Effector memory CD4-positive, alpha-beta T cell (primary cell): ENCODE results near the gene PARP12.

ENCODE experiments used
- DNase-seq, 3 donors: peaks; one replicate each; pipeline ENCODE4 v3.0.0-alpha.2; 2020
- H3K27ac ChIP-seq: 2 replicates; pipeline ENCODE4 v1.7.0; 2013; ENCODE audit warnings: mild to moderate bottlenecking, low read length, moderate library complexity; ENCODE audit not compliant: insufficient read depth, poor library complexity, severe bottlenecking
- H3K27me3 ChIP-seq: replicated peaks from 2 replicates; pipeline ENCODE4 v1.7.0; 2013; ENCODE audit warnings: mild to moderate bottlenecking, low read length; ENCODE audit not compliant: insufficient read depth, control insufficient read depth, poor library complexity, severe bottlenecking
- H3K36me3 ChIP-seq: 2 replicates; pipeline ENCODE4 v1.7.0; 2013; ENCODE audit warnings: mild to moderate bottlenecking, low read length, moderate library complexity; ENCODE audit not compliant: control insufficient read depth, insufficient read depth
- H3K4me1 ChIP-seq: 2 replicates; pipeline ENCODE4 v1.7.0; 2013; ENCODE audit warnings: low read length, mild to moderate bottlenecking; ENCODE audit not compliant: control insufficient read depth, insufficient read depth, poor library complexity, severe bottlenecking
- H3K4me3 ChIP-seq: 2 replicates; pipeline ENCODE4 v1.7.0; 2013; ENCODE audit warnings: low read length, low read depth, mild to moderate bottlenecking; ENCODE audit not compliant: insufficient read depth, poor library complexity, severe bottlenecking
- H3K9me3 ChIP-seq: 2 replicates; pipeline ENCODE4 v1.7.0; 2013; ENCODE audit warnings: mild to moderate bottlenecking, low read length, moderate library complexity; ENCODE audit not compliant: control insufficient read depth

The PARP12 gene

DNA sequence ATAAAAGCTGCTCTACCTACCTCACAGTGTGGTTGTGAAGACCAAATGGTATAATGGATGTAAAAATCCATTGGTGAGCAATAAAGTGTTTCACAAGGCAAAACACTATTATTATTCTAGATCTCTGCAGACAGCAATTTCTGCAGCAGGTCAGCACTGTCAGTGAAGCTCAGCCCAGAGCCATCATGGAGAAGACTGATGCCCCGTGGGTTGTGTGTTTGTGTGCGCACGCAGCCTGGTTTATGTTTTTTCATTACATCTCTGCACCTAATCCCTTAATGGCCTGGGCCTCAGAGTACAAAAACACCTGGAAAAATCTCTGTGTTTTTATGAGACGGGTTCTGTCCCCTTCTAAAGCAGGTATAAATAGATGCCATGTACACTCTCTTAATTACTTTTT is 64.2 kb downstream of the PARP12 start:
- no peak overlapping the region for H3K27ac ChIP-seq
- H3K4me1 ChIP-seq, result no peaks in the 10 kb centered on the region
- no peaks in the 10 kb centered on the region for H3K36me3 ChIP-seq
- no peak overlapping the region for H3K4me3 ChIP-seq
- H3K27me3 ChIP-seq, result no peaks in the 10 kb centered on the region
- no peak for DNase-seq
- no peaks in the 10 kb centered on the region for H3K9me3 ChIP-seq

DNA sequence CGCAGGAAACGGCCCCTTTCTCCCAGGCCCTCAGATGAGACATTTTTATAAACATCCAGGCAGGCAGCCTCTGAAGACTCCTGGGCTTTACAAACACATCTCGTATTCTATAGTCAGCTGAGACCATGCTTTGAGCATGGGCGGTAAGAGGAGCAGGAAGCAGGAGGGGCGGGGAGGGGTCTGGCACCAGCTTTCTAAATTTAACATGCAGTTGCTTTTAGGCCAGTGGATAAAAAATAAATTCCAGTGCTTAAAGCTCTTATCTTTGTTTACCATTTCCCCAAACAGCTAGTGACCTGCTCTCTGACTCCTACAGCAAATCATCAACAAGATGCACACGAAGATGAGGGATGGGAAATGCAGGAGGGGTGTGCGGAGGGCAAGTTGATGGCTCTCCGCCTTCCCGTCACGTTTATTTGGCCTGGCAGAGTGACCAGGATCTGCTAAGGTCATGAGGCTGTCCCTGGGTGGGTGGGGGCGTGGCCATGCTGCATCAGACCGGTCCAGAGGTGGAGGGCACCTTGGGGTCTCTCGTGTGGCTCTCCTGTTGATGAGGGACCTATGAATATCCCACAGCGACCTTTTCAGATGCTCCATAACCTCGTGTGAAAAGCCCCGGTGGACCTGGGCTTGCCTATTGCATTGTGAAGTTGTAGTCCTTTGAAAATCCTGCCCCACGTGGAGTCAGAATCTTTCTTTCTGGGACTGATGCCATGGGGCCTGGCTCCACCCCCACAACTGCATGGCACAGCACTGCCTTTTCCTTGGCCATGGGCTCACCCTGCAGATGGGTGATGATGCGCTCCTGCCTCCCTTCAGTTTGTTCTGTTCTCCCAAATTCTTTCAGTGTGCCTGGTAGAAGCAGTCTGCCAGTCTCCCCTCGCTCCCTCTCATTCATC is 67.5 kb downstream of the PARP12 start:
- Histone ChIP-seq H3K4me1 (no peaks in the 10 kb centered on the region), H3K27me3 (no peaks in the 10 kb centered on the region), H3K36me3 (no peaks in the 10 kb centered on the region), H3K9me3 (no peaks in the 10 kb centered on the region), H3K27ac (no peak overlapping the region), H3K4me3 (no peak overlapping the region)
- DNase-seq, result no peak

DNA sequence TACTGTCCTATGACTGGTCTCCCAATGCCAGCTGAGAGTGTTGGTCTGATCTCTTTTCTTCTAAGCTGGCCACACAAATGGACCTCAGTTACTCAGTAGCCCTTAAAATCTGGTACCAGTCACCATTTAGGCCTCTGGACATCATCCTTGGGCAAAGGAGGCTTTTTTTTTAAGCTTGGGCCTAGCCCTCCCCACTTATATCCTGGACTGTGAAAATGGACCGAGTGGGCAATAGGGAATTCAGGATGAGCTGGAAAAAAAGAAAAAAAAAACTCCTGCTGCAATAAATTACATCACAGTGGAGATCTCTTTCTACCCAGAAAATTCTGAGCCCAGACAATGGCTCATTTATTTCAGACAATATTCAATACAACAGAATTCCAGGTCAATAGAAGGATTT is 68.4 kb downstream of the PARP12 start:
- H3K36me3 ChIP-seq, result no peaks in the 10 kb centered on the region
- no peaks in the 10 kb centered on the region for H3K27me3 ChIP-seq
- no peak for DNase-seq
- H3K27ac ChIP-seq, result no peak overlapping the region
- no peaks in the 10 kb centered on the region for H3K9me3 ChIP-seq
- H3K4me1 ChIP-seq, result no peaks in the 10 kb centered on the region
- H3K4me3 ChIP-seq, result no peak overlapping the region

DNA sequence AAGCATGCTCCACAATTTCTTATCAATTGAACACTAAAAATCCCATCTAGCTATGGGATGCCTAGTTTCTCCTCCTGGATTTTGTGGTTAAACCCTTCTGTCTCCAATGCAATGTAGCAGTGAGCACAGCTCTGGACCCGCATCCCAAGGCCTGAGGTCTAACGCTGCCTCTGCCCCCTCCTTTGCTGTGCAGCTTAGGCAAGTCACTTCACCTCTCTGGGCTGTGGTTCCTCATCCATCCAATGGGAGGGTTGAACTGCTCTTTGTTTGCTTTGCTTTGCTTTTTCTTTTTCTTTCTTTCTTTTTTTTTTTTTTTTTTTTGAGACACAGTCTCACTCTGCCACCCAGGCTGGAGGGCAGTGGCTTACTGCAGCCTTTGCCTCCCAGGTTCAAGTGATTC is 69.2 kb downstream of the PARP12 start:
- Histone ChIP-seq H3K4me1 (no peaks in the 10 kb centered on the region), H3K27me3 (no peaks in the 10 kb centered on the region), H3K9me3 (no peaks in the 10 kb centered on the region), H3K27ac (no peak overlapping the region), H3K4me3 (no peak overlapping the region), H3K36me3 (no peaks in the 10 kb centered on the region)
- no peak for DNase-seq

DNA sequence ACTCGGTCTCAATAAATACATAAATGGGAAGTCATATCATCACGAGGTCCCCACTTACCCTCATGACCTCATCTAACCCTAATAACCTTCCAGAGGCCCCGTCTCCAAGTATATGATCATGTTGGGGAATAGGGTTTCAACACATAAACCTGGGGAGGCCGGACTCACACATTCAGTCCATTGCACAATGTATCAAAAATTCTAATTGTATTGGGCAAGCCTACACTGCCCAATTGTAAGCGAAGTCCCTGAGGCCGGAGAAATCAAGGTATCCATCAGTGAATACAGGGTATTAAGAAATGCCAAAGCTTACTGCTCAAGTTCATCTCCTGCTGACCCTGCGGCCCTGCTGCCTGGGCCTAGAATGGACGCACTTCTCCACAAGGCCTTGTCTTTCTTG is 69.6 kb downstream of the PARP12 start:
- Histone ChIP-seq H3K4me3 (no peak overlapping the region), H3K36me3 (no peaks in the 10 kb centered on the region)

DNA sequence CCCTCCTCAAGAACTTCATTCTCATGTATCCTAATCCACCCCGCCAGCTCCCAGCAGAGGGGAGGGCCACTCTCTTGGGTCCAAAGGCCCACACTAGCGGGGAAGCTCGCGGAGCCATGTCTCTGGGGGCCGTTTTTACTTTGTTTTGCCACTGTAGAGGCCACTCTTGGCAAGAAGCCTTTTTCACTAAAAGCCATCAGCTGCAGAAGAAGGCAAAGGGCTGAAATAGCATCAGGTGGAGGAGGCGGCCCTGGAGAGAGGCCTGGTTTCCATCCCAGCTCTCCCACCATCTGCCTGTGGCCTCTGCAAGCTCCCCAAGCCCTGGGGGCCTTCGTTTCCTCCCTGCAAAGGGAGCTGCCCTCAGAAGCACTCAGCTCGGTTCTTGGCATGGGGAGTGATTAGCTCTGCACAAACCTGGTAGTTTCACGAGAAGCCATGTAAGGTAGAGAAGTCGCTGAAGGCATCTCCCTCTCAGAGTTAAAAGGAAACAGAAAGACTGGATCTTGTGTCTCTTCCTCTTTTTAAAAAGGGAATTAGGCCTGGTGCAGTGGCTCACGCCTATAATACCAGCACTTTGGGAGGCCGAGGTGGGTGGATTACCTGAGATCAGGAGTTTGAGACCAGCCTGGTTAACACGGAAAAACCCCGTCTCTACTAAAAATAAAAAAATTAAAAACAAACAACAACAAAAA is 70.3 kb downstream of the PARP12 start:
- H3K27ac ChIP-seq, result no peak overlapping the region
- no peaks in the 10 kb centered on the region for H3K36me3 ChIP-seq
- no peak overlapping the region for H3K4me3 ChIP-seq

More for the DNA sequence above, 69.6 kb downstream of the PARP12 start:
- Histone ChIP-seq H3K27me3 (no peaks in the 10 kb centered on the region), H3K9me3 (no peaks in the 10 kb centered on the region), H3K4me1 (no peaks in the 10 kb centered on the region), H3K27ac (no peak overlapping the region)
- DNase-seq, result no peak

DNA sequence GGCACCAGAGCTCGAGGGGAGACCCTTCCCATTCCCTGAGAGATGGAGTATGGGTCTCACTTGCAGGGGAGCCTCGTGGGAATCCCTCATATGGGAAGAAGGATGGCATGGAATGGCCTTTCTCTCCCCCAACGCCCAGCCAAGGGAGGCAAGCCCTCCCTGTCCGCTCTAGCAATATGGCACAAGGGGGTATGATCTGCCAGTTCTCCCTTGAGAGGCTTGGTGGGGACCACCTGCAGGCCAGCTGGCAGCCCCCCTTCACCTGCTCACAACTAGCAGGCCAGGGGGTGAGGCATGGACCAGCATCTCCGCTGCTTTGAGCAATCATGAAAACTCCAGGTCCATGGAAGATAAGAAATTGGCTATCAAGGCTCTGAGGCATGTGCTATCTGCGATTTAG is 70.8 kb downstream of the PARP12 start:
- Histone ChIP-seq H3K9me3 (no peaks in the 10 kb centered on the region), H3K4me1 (no peaks in the 10 kb centered on the region), H3K27ac (no peak overlapping the region), H3K36me3 (no peaks in the 10 kb centered on the region), H3K27me3 (no peaks in the 10 kb centered on the region), H3K4me3 (no peak overlapping the region)
- DNase-seq, result no peak

More for the DNA sequence above, 70.3 kb downstream of the PARP12 start:
- Histone ChIP-seq H3K4me1 (no peaks in the 10 kb centered on the region), H3K27me3 (no peaks in the 10 kb centered on the region), H3K9me3 (no peaks in the 10 kb centered on the region)
- DNase-seq, result no peak

DNA sequence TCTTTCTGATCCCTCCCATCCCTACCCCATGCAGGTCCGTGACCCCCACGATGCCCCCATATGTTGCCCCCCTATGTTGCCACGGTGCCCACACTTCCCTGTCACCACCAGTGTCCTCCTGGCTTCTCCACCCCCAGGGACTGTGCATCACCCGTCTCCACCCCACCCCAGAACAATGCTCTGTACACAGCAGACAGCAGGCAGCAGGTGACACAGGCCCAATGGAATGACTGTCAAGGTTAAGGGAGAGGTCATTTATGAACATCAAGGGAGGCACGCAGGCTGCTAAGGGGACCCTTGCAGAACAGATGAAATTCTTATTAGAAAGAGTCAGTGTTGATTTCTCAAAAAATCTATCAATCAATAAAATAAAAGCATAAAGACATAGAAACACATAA is 71.5 kb downstream of the PARP12 start:
- Histone ChIP-seq H3K36me3 (no peaks in the 10 kb centered on the region), H3K4me3 (no peak overlapping the region), H3K27me3 (no peaks in the 10 kb centered on the region), H3K9me3 (no peaks in the 10 kb centered on the region), H3K4me1 (no peaks in the 10 kb centered on the region), H3K27ac (no peak overlapping the region)
- no peak for DNase-seq

DNA sequence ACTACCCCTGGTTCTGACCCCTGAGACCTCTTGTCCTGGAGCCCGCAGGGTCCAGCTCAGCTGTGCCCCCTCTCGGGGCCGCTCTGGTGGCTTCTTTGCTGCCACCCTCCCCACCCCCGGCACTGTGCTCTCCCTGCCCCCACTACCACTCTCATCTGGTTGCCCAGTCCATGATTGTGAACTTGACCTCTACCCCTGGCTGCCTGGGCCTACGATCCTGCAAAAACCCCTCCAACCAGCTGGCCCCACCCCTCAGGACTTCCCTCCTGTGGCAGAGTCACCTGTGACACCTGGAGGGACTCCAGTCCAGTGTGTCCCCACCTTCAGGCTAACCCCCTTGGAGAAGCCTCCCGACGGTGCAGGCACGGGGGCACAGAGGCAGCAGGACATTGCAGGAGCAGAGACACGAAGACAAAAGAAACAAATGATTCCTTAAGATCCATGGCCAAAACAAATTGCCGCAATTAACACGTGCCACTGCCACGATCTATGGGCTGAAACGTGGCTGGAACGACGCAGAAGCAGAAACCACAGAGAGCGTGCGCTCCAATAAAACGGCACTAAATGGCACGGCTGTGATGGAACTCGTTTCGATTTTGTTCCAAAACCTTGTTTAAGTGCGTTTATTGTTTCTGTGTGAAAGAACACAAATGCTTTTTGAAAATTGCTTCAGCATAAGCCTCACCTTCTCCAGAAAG is 72.0 kb downstream of the PARP12 start:
- Histone ChIP-seq H3K36me3 (no peaks in the 10 kb centered on the region), H3K27me3 (no peaks in the 10 kb centered on the region), H3K4me1 (no peaks in the 10 kb centered on the region), H3K27ac (no peak overlapping the region), H3K9me3 (no peaks in the 10 kb centered on the region), H3K4me3 (no peak overlapping the region)
- no peak for DNase-seq

DNA sequence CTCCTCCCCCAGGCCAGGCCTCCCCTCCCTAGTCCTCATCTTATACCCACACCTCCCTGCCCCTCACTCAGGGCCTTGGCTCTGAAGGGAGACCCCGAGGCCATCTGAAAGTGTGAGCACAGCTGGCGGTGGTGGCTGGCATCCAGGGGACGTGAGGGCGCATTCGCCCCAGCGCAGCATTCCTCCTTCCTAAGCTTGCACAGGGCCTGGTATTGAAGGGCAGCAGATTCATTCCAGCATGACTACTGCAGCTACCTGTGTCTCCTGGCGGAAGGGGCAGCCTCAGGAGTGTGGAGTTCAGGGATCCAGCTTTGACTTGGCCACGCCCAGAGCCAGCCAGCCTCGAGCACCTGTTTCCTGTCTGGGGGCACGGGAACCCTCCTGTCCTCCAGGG is 72.6 kb downstream of the PARP12 start:
- Histone ChIP-seq H3K36me3 (no peaks in the 10 kb centered on the region), H3K9me3 (no peaks in the 10 kb centered on the region), H3K4me1 (no peaks in the 10 kb centered on the region), H3K27ac (no peak overlapping the region), H3K27me3 (no peaks in the 10 kb centered on the region), H3K4me3 (no peak overlapping the region)
- DNase-seq, result no peak
